Peyer's patch (tissue), 4 donors: ENCODE data around the gene ITGA7. TPM values are rescaled to one million over a fixed set of nuclear protein-coding genes. Genes with fewer than 3 reads are reported as not detected.

Experiments
- DNase-seq, 3 donors: peaks; one replicate each; pipeline ENCODE4 v3.0.0-alpha.2; 2017 to 2019
- H3K27ac ChIP-seq, 4 donors: fragments of 200-600 bp; sonication (generic); one replicate each; pipeline ENCODE4 v1.5.1; 2016 to 2019
- H3K27me3 ChIP-seq, 2 donors: fragments of 200-600 bp; sonication (generic); one replicate each; pipeline ENCODE4 v1.5.1; 2019
- H3K36me3 ChIP-seq, 3 donors: fragments of 200-600 bp; sonication (generic); one replicate each; pipeline ENCODE4 v1.5.1; 2016 to 2019
- H3K4me1 ChIP-seq, 4 donors: fragments of 200-600 bp; sonication (generic); one replicate each; pipeline ENCODE4 v1.5.1; 2016 to 2019
- H3K4me3 ChIP-seq, 4 donors: fragments of 200-600 bp; sonication (generic); 1 replicate in 3 of 4; 2 replicates in 1 of 4; pipeline ENCODE4 v1.5.1; 2016 to 2019; ENCODE audit warnings: mild to moderate bottlenecking in 1 of 4
- H3K9me3 ChIP-seq, 4 donors: fragments of 200-600 bp; sonication (generic); one replicate each; pipeline ENCODE4 v1.5.1; 2016 to 2019; ENCODE audit warnings: mild to moderate bottlenecking in 1 of 4
- POLR2A ChIP-seq, 2 donors: fragments of 450-650 bp; IDR thresholded peaks; one replicate each; pipeline ENCODE4 v1.5.1; 2017; ENCODE audit warnings: antibody characterized with exemption in 2 of 2, mild to moderate bottlenecking in 2 of 2, moderate library complexity in 2 of 2
- total RNA-seq, 4 donors: library from RNA; depleted of rRNA; stranded (reverse); fragments of >200 nt; gene quantifications; one replicate each; pipeline ENCODE4 v1.1.0, GENCODE V29; 2016
- TF ChIP-seq, protein P1 (sequence below), 6 experiments: fragments of 450-650 bp in 4 of 6; fragments of 200-600 bp in 2 of 6; sonication (generic) in 1 of 6; IDR thresholded peaks; one replicate each; pipeline ENCODE4 v1.5.1; 2017 to 2019; ENCODE audit warnings: antibody characterized with exemption in 6 of 6, mild to moderate bottlenecking in 3 of 6, moderate library complexity in 1 of 6

Gene ITGA7
- total RNA-seq, 4 donors from 2014 or later: 13.1 to 29.0 (median 27.0) TPM

DNA sequence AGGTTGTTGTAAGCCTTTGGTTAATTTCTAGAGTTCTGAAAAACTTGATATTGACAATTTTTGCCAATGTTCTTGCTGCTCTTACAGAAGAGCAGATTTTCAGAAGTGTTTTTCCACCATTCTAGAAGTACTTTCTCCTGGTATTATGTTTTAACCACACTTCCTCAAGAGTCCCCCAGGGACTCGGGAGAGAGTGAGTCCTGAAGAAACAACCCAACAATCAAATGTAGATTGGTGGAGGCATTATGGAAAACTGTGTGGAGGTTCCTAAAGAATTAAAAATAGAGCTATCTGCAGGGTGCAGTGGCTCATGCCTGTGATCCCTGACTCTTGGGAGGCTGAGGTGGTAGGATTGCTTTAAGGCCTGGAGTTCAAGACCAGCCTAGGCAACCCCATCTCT, 44.3 kb downstream of the ITGA7 start:
- Histone ChIP-seq H3K4me1 (no peaks in the 10 kb centered on the region), H3K36me3 (no peaks in the 10 kb centered on the region), H3K27me3 (no peaks in the 10 kb centered on the region), H3K27ac (no peak overlapping the region), H3K4me3 (no peak overlapping the region), H3K9me3 (no peaks in the 10 kb centered on the region)
- TF ChIP-seq, protein P1, sequence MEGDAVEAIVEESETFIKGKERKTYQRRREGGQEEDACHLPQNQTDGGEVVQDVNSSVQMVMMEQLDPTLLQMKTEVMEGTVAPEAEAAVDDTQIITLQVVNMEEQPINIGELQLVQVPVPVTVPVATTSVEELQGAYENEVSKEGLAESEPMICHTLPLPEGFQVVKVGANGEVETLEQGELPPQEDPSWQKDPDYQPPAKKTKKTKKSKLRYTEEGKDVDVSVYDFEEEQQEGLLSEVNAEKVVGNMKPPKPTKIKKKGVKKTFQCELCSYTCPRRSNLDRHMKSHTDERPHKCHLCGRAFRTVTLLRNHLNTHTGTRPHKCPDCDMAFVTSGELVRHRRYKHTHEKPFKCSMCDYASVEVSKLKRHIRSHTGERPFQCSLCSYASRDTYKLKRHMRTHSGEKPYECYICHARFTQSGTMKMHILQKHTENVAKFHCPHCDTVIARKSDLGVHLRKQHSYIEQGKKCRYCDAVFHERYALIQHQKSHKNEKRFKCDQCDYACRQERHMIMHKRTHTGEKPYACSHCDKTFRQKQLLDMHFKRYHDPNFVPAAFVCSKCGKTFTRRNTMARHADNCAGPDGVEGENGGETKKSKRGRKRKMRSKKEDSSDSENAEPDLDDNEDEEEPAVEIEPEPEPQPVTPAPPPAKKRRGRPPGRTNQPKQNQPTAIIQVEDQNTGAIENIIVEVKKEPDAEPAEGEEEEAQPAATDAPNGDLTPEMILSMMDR (IDR thresholded peaks at IDR 0.05): no peak
- TF ChIP-seq POLR2A (IDR thresholded peaks at IDR 0.05): no peak
- no peak for DNase-seq

DNA sequence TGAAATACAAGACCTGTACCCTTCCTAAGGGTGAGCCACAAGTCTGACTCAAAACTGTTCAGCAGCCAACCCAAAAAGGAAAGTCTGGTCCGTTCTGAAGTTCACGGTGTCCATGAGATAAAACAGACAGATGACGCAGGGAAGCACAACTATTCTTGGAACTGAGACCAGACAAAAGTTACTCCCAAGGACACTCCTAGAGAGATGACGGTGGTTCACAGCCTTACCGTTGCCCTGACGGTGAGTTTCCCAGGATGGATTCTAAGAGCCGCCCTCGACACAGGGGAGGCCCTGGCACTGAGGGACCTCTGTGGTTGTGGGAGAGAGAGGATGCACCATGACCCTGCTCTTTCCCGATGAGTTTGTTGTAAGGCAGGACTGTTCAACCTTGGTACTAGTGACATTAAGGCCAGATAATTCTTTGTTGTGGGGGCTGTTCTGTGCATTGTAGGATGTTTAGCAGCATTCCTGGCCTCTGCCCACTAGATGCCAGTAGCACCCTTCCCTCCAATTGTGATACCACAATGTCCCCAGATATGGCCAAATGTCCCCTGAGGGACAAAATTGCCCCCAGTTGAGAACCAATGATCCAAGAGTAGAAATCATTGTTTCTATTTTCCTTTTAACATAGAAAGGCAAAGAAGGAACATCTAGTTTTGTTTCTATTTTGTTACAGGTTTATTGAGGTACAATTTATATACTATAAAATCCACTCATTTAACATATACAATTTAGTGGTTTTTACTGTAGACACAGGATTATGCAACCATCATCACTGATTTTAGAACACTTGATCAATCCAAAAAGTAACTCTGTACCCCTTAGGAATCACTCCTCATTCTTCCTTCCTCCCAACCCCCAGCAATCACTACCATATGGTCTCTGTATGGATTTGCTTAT, 48.0 kb downstream of the ITGA7 start:
- peaks cover 0 to 4% (median 2%) of the 10 kb centered on the region in 4 donors for H3K4me1 ChIP-seq
- no peaks in the 10 kb centered on the region for H3K9me3 ChIP-seq
- H3K27me3 ChIP-seq: no peaks in the 10 kb centered on the region
- DNase-seq: no peak
- H3K4me3 ChIP-seq: no peak overlapping the region
- peak overlapping the region in 2 of 4 donors; percentile 10 to 75 for H3K27ac ChIP-seq
- no peaks in the 10 kb centered on the region for H3K36me3 ChIP-seq
- TF ChIP-seq, protein P1 (IDR thresholded peaks at IDR 0.05): peak in 4 of 6 experiments; percentile 33 to 72 (median 60)
- TF ChIP-seq POLR2A (IDR thresholded peaks at IDR 0.05): no peak

- DNase-seq: no peak
- TF ChIP-seq, protein P1 (IDR thresholded peaks at IDR 0.05): no peak
- TF ChIP-seq POLR2A (IDR thresholded peaks at IDR 0.05): peak in 1 of 2 donors; percentile 34
- Histone ChIP-seq H3K36me3 (no peaks in the 10 kb centered on the region), H3K9me3 (no peaks in the 10 kb centered on the region), H3K27ac (peak overlapping the region in 3 of 4 donors; percentile 53 to 83 (median 75)), H3K27me3 (no peaks in the 10 kb centered on the region), H3K4me3 (no peak overlapping the region), H3K4me1 (peaks cover 0 to 4% (median 2%) of the 10 kb centered on the region in 4 donors)
Observed at GRCh38 chr12:55658635-55659391, 48.9 kb downstream of the ITGA7 start.

GRCh38 chr12:55658212-55658611, 49.5 kb downstream of the ITGA7 start:
- Histone ChIP-seq H3K27me3 (no peaks in the 10 kb centered on the region), H3K27ac (peak overlapping the region in 3 of 4 donors; percentile 30 to 83 (median 75)), H3K4me1 (peaks cover 0 to 4% (median 2%) of the 10 kb centered on the region in 4 donors), H3K9me3 (no peaks in the 10 kb centered on the region), H3K36me3 (no peaks in the 10 kb centered on the region), H3K4me3 (peak overlapping the region in 1 of 4 donors; percentile 4)
- DNase-seq: no peak
- TF ChIP-seq, protein P1 (IDR thresholded peaks at IDR 0.05): no peak
- TF ChIP-seq POLR2A (IDR thresholded peaks at IDR 0.05): no peak

DNA sequence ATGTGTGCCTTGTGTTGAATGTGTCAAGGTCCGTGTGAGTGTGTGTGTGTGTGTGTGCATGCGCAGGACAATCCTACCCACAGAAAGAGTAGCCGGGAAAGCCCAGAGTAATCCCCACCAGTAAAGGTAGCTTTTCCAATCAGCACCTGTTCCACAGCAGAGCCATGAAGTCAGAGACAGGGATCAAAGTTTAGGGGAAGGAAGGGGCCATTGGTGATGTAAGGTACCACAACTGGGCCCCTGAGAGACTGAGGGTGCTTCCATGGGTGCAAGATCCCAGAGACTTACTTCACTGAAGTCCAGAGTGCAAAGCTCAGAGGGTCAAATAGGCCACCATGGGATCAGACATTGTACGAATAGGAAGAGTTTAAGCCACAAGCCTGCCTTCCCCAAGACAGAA, 50.5 kb downstream of the ITGA7 start:
- Histone ChIP-seq H3K9me3 (no peaks in the 10 kb centered on the region), H3K27me3 (no peaks in the 10 kb centered on the region), H3K36me3 (no peaks in the 10 kb centered on the region), H3K27ac (peak overlapping the region in 2 of 4 donors; percentile 75 to 83), H3K4me3 (no peak overlapping the region), H3K4me1 (peaks cover 0 to 5% (median 2%) of the 10 kb centered on the region in 4 donors)
- TF ChIP-seq, protein P1 (IDR thresholded peaks at IDR 0.05): no peak
- no peak for TF ChIP-seq POLR2A (IDR thresholded peaks at IDR 0.05)
- DNase-seq: peak in 1 of 3 donors; percentile 55
